Activated T-helper 17 cell treated with anti-CD3 and anti-CD28 coated beads, Interleukin-2, amount 50 U/mL, for 72 hours (primary cell): Measurements from ENCODE around the gene LASP1NB.
A peak's percentile ranks its signal among the peaks of the same experiment; 100 is the strongest.
"Not testable (repeated sequence)": the region's sequence is repeated elsewhere in the genome, so short reads cannot be mapped to it uniquely, and the experiment has no call there.

ENCODE experiments used
- ATAC-seq: fragments of 150-1000 bp; cut with Tn5 transposase; replicated peaks from 2 replicates; pipeline ENCODE4 v1.10.0; 2021; ENCODE audit warnings: mild to moderate bottlenecking, moderate library complexity
- H3K27ac Mint-ChIP-seq: one replicate; pipeline ENCODE4 v1.8.0; 2022; ENCODE audit warnings: mixed read lengths
- H3K27me3 Mint-ChIP-seq: one replicate; pipeline ENCODE4 v1.8.0; 2022; ENCODE audit warnings: mixed read lengths
- H3K36me3 Mint-ChIP-seq: one replicate; pipeline ENCODE4 v1.8.0; 2022; ENCODE audit warnings: low read depth, mild to moderate bottlenecking, mixed read lengths
- H3K4me1 Mint-ChIP-seq: one replicate; pipeline ENCODE4 v1.8.0; 2022; ENCODE audit warnings: mixed read lengths
- H3K4me3 Mint-ChIP-seq: one replicate; pipeline ENCODE4 v1.8.0; 2022; ENCODE audit warnings: mild to moderate bottlenecking, mixed read lengths
- H3K9me3 Mint-ChIP-seq: one replicate; pipeline ENCODE4 v1.8.0; 2022; ENCODE audit warnings: mixed read lengths

The LASP1NB gene

GRCh38 chr17:38905375-38905774 lies 20.0 kb upstream of the LASP1NB start:
- H3K4me3 Mint-ChIP-seq: no peak overlapping the region
- no peaks in the 10 kb centered on the region for H3K27me3 Mint-ChIP-seq
- no peak for ATAC-seq
- peak overlapping the region; percentile 30 for H3K27ac Mint-ChIP-seq
- H3K9me3 Mint-ChIP-seq: no peaks in the 10 kb centered on the region
- H3K4me1 Mint-ChIP-seq: peaks cover 20% of the 10 kb centered on the region
- peaks cover 82% of the 10 kb centered on the region for H3K36me3 Mint-ChIP-seq

- Mint-ChIP-seq H3K4me3 (no peak overlapping the region), H3K27ac (peak overlapping the region; percentile 82), H3K4me1 (peaks cover 14% of the 10 kb centered on the region), H3K27me3 (no peaks in the 10 kb centered on the region), H3K36me3 (peaks cover 83% of the 10 kb centered on the region), H3K9me3 (no peaks in the 10 kb centered on the region)
- ATAC-seq: no peak
Measured at GRCh38 chr17:38906460-38907228, 18.8 kb upstream of the LASP1NB start.

GRCh38 chr17:38907930-38908675 lies 17.3 kb upstream of the LASP1NB start:
- peak overlapping the region; percentile 82 for H3K27ac Mint-ChIP-seq
- H3K4me1 Mint-ChIP-seq: peaks cover 11% of the 10 kb centered on the region
- no peaks in the 10 kb centered on the region for H3K9me3 Mint-ChIP-seq
- no peaks in the 10 kb centered on the region for H3K27me3 Mint-ChIP-seq
- H3K36me3 Mint-ChIP-seq: peaks cover 86% of the 10 kb centered on the region
- H3K4me3 Mint-ChIP-seq: no peak overlapping the region
- ATAC-seq: no peak

- H3K9me3 Mint-ChIP-seq: no peaks in the 10 kb centered on the region
- H3K4me3 Mint-ChIP-seq: no peak overlapping the region
- H3K27ac Mint-ChIP-seq: no peak overlapping the region
- peaks cover 5% of the 10 kb centered on the region for H3K4me1 Mint-ChIP-seq
- peaks cover 86% of the 10 kb centered on the region for H3K36me3 Mint-ChIP-seq
- H3K27me3 Mint-ChIP-seq: no peaks in the 10 kb centered on the region
- ATAC-seq: no peak
Measured at GRCh38 chr17:38908676-38909181, 16.7 kb upstream of the LASP1NB start.

GRCh38 chr17:38910325-38910724 lies 15.1 kb upstream of the LASP1NB start:
- Mint-ChIP-seq H3K9me3 (no peaks in the 10 kb centered on the region), H3K4me3 (no peak overlapping the region), H3K27ac (no peak overlapping the region), H3K36me3 (peaks cover 86% of the 10 kb centered on the region), H3K4me1 (peaks cover 5% of the 10 kb centered on the region), H3K27me3 (no peaks in the 10 kb centered on the region)
- ATAC-seq: no peak

GRCh38 chr17:38911081-38911730 lies 14.2 kb upstream of the LASP1NB start:
- Mint-ChIP-seq H3K9me3 (no peaks in the 10 kb centered on the region), H3K27ac (peak overlapping the region; percentile 50), H3K4me1 (peaks cover 5% of the 10 kb centered on the region), H3K36me3 (peaks cover 86% of the 10 kb centered on the region), H3K27me3 (no peaks in the 10 kb centered on the region), H3K4me3 (no peak overlapping the region)
- ATAC-seq: no peak

GRCh38 chr17:38911731-38912081 lies 13.7 kb upstream of the LASP1NB start:
- peak overlapping the region; percentile 50 for H3K27ac Mint-ChIP-seq

GRCh38 chr17:38912221-38912813 lies 13.1 kb upstream of the LASP1NB start:
- Mint-ChIP-seq H3K27ac (no peak overlapping the region), H3K27me3 (no peaks in the 10 kb centered on the region), H3K9me3 (no peaks in the 10 kb centered on the region), H3K4me3 (no peak overlapping the region), H3K36me3 (peaks cover 93% of the 10 kb centered on the region), H3K4me1 (peaks cover 3% of the 10 kb centered on the region)
- no peak for ATAC-seq

More at GRCh38 chr17:38911731-38912081, 13.7 kb upstream of the LASP1NB start:
- not testable (repeated sequence) for H3K4me1 Mint-ChIP-seq, ATAC-seq, H3K4me3 Mint-ChIP-seq, H3K27me3 Mint-ChIP-seq, H3K9me3 Mint-ChIP-seq
- H3K36me3 Mint-ChIP-seq: peaks cover 90% of the 10 kb centered on the region

GRCh38 chr17:38914741-38915638 lies 10.4 kb upstream of the LASP1NB start:
- H3K36me3 Mint-ChIP-seq: peaks cover 100% of the 10 kb centered on the region
- H3K4me3 Mint-ChIP-seq: no peak overlapping the region
- H3K9me3 Mint-ChIP-seq: no peaks in the 10 kb centered on the region
- ATAC-seq: no peak
- H3K27me3 Mint-ChIP-seq: no peaks in the 10 kb centered on the region
- no peak overlapping the region for H3K27ac Mint-ChIP-seq
- no peaks in the 10 kb centered on the region for H3K4me1 Mint-ChIP-seq

- no peaks in the 10 kb centered on the region for H3K27me3 Mint-ChIP-seq
- H3K4me1 Mint-ChIP-seq: peaks cover 3% of the 10 kb centered on the region
- peak overlapping the region; percentile 51 for H3K27ac Mint-ChIP-seq
- H3K36me3 Mint-ChIP-seq: peaks cover 100% of the 10 kb centered on the region
- ATAC-seq: no peak
- no peaks in the 10 kb centered on the region for H3K9me3 Mint-ChIP-seq
- no peak overlapping the region for H3K4me3 Mint-ChIP-seq
Measured at GRCh38 chr17:38915639-38915995, 9.8 kb upstream of the LASP1NB start.

- no peak for ATAC-seq
Measured at GRCh38 chr17:38916771-38917170, 8.6 kb upstream of the LASP1NB start.

GRCh38 chr17:38917259-38917658 lies 8.2 kb upstream of the LASP1NB start:
- Mint-ChIP-seq H3K27me3 (no peaks in the 10 kb centered on the region), H3K9me3 (no peaks in the 10 kb centered on the region), H3K4me1 (peaks cover 10% of the 10 kb centered on the region), H3K4me3 (no peak overlapping the region), H3K27ac (no peak overlapping the region), H3K36me3 (peaks cover 87% of the 10 kb centered on the region)
- ATAC-seq: no peak

More at GRCh38 chr17:38916771-38917170, 8.6 kb upstream of the LASP1NB start:
- no peak overlapping the region for H3K4me3 Mint-ChIP-seq
- peaks cover 5% of the 10 kb centered on the region for H3K4me1 Mint-ChIP-seq
- no peaks in the 10 kb centered on the region for H3K9me3 Mint-ChIP-seq
- H3K27me3 Mint-ChIP-seq: no peaks in the 10 kb centered on the region
- H3K36me3 Mint-ChIP-seq: peaks cover 92% of the 10 kb centered on the region
- no peak overlapping the region for H3K27ac Mint-ChIP-seq

GRCh38 chr17:38918129-38918913 lies 7.1 kb upstream of the LASP1NB start:
- Mint-ChIP-seq H3K4me1 (peaks cover 10% of the 10 kb centered on the region), H3K27me3 (no peaks in the 10 kb centered on the region), H3K4me3 (no peak overlapping the region), H3K36me3 (peaks cover 76% of the 10 kb centered on the region), H3K27ac (no peak overlapping the region), H3K9me3 (no peaks in the 10 kb centered on the region)
- no peak for ATAC-seq
